PC-9 (cell line): ENCODE data around the gene DPEP1.

Experiments
- CTCF ChIP-seq: fragments of 200-600 bp; sonication (generic); conservative IDR thresholded peaks from 2 replicates; pipeline ENCODE4 v1.6.1; 2017; ENCODE audit warnings: mixed run types, antibody characterized with exemption, mild to moderate bottlenecking, moderate library complexity
- EZH2 ChIP-seq: fragments of 200-600 bp; sonication (generic); IDR thresholded peaks from 2 replicates; pipeline ENCODE4 v1.8.0; 2017; ENCODE audit warnings: antibody characterized with exemption, low read depth

GRCh38 chr16:89633064-89633631, 19.7 kb downstream of the DPEP1 start:
- TF ChIP-seq CTCF: no peak
- TF ChIP-seq EZH2: no peak
